GM13977 (cell line): Measurements from ENCODE around the gene ITGB3.

ENCODE experiments used
- DNase-seq: peaks from one replicate; pipeline ENCODE4 v3.0.0; 2012; ENCODE audit warnings: low spot score
- in situ Hi-C: fragments of 300-500 bp; cut with MboI; formaldehyde crosslinking; loops from one replicate; pipeline ENCODE4 v1.12.0; 2022; ENCODE audit warnings: low sequenced_read_pairs, low pct_unique_long_range_greater_than_20kb, mixed read lengths, inconsistent platforms; ENCODE audit not compliant: unreplicated experiment
- TF ChIP-seq, protein P1 (sequence below): IDR thresholded peaks from 2 replicates; pipeline ENCODE4 v1.5.1; 2012; ENCODE audit warnings: mild to moderate bottlenecking, control low read depth; ENCODE audit not compliant: insufficient read depth; ENCODE audit errors: extremely low read depth, missing control alignments

ITGB3 gene

DNA sequence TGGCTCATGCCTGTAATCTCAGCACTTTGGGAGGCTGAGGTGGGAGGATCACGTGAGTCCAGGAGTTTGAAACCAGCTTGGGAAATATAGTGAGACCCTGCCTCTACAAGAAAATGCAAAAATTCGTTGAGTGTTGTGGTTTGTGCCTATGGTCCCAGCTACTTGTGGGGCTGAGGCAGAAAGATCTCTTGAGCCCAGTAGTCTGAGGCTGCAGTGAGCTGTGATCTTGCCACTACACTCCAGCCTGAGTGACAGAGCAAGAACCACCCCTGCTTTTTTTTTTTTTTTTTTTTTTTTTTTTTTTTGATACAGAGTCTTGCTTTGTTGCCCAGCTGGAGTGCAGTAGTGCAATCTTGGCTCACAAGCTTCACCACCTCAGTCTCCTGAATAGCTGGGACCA, 34.0 kb downstream of the ITGB3 start:
- TF ChIP-seq, protein P1, sequence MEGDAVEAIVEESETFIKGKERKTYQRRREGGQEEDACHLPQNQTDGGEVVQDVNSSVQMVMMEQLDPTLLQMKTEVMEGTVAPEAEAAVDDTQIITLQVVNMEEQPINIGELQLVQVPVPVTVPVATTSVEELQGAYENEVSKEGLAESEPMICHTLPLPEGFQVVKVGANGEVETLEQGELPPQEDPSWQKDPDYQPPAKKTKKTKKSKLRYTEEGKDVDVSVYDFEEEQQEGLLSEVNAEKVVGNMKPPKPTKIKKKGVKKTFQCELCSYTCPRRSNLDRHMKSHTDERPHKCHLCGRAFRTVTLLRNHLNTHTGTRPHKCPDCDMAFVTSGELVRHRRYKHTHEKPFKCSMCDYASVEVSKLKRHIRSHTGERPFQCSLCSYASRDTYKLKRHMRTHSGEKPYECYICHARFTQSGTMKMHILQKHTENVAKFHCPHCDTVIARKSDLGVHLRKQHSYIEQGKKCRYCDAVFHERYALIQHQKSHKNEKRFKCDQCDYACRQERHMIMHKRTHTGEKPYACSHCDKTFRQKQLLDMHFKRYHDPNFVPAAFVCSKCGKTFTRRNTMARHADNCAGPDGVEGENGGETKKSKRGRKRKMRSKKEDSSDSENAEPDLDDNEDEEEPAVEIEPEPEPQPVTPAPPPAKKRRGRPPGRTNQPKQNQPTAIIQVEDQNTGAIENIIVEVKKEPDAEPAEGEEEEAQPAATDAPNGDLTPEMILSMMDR: no peak
- in situ Hi-C loops: no loop called here
- DNase-seq: no peak

DNA sequence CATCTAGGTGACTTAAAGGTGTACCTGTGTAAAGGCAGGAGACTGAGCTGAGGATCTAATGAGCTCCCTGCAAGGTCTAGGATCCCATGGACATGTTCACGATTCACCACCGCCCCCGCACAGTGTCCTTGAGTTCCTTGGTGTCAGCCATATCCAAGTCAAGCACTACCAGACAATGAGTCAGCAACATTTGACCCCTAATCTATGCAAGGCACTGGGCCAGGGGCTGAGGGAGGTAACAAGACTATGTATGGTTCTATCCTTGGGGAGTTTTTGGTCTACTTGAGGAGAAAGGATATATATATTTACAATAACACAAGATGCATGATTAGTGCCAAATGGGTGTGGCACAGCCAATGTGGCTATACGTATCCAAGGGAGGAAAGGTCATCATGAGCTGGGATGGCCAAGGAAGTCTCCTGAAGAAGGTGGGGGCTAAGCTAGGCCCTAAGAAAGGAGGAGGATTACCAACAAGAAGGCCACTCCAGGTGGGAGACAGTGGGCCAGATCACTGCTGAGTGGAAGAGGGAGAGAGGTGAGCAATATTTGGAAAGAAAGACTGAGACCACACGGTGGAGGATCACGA, 35.0 kb downstream of the ITGB3 start:
- TF ChIP-seq, protein P1: no peak
- DNase-seq: no peak
- in situ Hi-C loops: no loop called here

DNA sequence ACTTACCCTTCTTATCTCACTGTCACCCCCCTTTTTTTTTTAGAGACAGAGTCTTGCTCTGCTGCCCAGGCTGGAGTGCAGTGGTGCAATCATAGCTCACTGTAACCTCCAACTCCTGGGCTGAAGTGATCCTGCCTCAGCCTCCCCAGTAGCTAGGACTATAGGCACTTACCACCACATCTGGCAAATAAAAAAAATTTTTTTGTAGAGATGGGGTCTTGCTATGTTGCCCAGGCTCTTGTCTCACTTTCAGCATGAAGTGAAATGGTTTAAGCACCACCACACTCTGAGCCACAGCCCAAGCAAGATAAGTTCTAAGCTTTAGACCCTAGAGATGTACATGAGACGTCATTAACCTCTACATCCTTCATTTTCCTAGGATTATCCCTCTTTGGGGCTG, 35.7 kb downstream of the ITGB3 start:
- TF ChIP-seq, protein P1: no peak
- in situ Hi-C loops: no loop called here
- DNase-seq: no peak

DNA sequence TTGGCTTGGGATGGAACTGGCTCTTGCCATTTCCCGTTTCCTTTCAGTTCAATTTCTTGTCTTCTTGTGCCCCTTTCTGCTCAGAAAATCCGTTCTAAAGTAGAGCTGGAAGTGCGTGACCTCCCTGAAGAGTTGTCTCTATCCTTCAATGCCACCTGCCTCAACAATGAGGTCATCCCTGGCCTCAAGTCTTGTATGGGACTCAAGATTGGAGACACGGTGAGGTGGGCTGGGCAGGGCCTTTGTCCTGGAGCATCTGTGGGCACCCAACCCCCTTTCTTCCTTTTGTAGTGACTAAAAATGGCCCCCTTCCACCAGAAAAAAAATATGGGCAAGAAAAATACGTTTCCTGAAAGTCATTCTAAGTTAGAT, 37.2 kb downstream of the ITGB3 start:
- TF ChIP-seq, protein P1: no peak
- in situ Hi-C loops: no loop called here
- no peak for DNase-seq

DNA sequence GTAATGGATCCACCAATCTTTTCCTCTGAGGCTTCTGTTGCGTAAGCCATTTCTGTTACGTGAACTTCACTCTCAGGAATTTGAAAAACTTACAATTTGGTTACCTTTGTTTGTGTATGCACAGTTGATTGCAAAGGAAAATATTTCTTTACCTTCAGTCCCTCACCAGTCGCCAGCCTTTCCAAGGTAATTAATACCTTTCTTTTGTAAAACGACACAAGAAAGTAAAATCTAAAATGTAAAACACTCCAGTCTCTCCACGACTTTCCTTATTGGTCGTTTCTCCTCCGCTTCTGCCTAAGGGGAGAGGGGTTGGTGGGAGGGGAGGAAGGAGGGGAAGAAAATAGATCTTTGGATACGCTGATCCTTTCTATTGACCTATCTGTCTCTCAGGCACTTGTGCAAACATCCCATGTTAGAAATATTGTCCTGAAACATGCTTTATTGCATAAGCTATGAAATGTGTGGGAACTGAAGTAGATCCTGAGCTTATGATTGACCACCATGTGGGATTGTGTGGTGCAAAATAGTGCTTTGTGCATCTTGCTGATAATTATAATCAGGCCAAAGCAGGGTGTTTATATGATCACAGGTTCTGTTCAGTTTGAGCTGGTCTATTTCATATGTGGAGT, 37.7 kb downstream of the ITGB3 start:
- in situ Hi-C loops: no loop called here
- DNase-seq: no peak
- TF ChIP-seq, protein P1: no peak

DNA sequence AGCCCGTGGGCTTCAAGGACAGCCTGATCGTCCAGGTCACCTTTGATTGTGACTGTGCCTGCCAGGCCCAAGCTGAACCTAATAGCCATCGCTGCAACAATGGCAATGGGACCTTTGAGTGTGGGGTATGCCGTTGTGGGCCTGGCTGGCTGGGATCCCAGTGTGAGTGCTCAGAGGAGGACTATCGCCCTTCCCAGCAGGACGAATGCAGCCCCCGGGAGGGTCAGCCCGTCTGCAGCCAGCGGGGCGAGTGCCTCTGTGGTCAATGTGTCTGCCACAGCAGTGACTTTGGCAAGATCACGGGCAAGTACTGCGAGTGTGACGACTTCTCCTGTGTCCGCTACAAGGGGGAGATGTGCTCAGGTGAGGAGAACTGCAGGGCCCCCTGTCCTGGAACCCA, 38.6 kb downstream of the ITGB3 start:
- in situ Hi-C loops: no loop called here
- DNase-seq: no peak
- TF ChIP-seq, protein P1: no peak
